MM.1S (cell line): Measurements from ENCODE around the gene RCN1.

Experiments
- DNase-seq: peaks from one replicate; pipeline ENCODE4 v3.0.0-alpha.2; 2015
- H2AFZ ChIP-seq: fragments of 300-600 bp; sonication (generic); 2 replicates; pipeline ENCODE4 v1.6.0; 2016; ENCODE audit warnings: antibody characterized with exemption, low read length
- H3F3A ChIP-seq: fragments of 300-600 bp; sonication (generic); 2 replicates; pipeline ENCODE4 v1.6.1; 2016; ENCODE audit warnings: mild to moderate bottlenecking, antibody characterized with exemption, low read length, moderate library complexity, mixed read lengths; ENCODE audit not compliant: insufficient read depth
- H3K27ac ChIP-seq: fragments of 300-600 bp; sonication (generic); 2 replicates; pipeline ENCODE4 v1.5.1; 2016; ENCODE audit warnings: mild to moderate bottlenecking, low read length
- H3K27me3 ChIP-seq: fragments of 300-600 bp; sonication (generic); replicated peaks from 2 replicates; pipeline ENCODE4 v1.6.0; 2016; ENCODE audit warnings: low read length; ENCODE audit not compliant: insufficient read depth
- H3K36me3 ChIP-seq: fragments of 300-600 bp; sonication (generic); replicated peaks from 2 replicates; pipeline ENCODE4 v1.6.1; 2016; ENCODE audit warnings: mild to moderate bottlenecking, low read length, mixed read lengths; ENCODE audit not compliant: insufficient read depth
- H3K4me1 ChIP-seq: fragments of 300-600 bp; sonication (generic); 2 replicates; pipeline ENCODE4 v1.6.1; 2016; ENCODE audit warnings: low read length, mixed read lengths
- H3K4me2 ChIP-seq: fragments of 300-600 bp; sonication (generic); 2 replicates; pipeline ENCODE4 v1.6.0; 2016; ENCODE audit warnings: low read depth, low read length
- H3K4me3 ChIP-seq: fragments of 300-600 bp; sonication (generic); 2 replicates; pipeline ENCODE4 v1.5.1; 2016; ENCODE audit warnings: low read length, mixed read lengths
- H3K79me2 ChIP-seq: fragments of 300-600 bp; sonication (generic); 2 replicates; pipeline ENCODE4 v1.6.1; 2016; ENCODE audit warnings: mixed run types, low read length, mixed read lengths
- H3K9ac ChIP-seq: fragments of 300-600 bp; sonication (generic); 2 replicates; pipeline ENCODE4 v1.6.1; 2016; ENCODE audit warnings: low read length, mixed read lengths
- H3K9me2 ChIP-seq: fragments of 300-600 bp; sonication (generic); replicated peaks from 2 replicates; pipeline ENCODE4 v1.6.1; 2016; ENCODE audit warnings: mild to moderate bottlenecking, low read length, mixed read lengths; ENCODE audit not compliant: insufficient read depth
- H3K9me3 ChIP-seq: fragments of 300-600 bp; sonication (generic); replicated peaks from 2 replicates; pipeline ENCODE4 v1.6.1; 2016; ENCODE audit warnings: mild to moderate bottlenecking, low read length, mixed read lengths; ENCODE audit not compliant: insufficient read depth
- H4K20me1 ChIP-seq: fragments of 300-600 bp; sonication (generic); 2 replicates; pipeline ENCODE4 v1.6.1; 2016; ENCODE audit warnings: mild to moderate bottlenecking, low read length, moderate library complexity, mixed read lengths; ENCODE audit not compliant: insufficient read depth
- CTCF ChIP-seq: fragments of 300-600 bp; sonication (generic); IDR thresholded peaks from 2 replicates; pipeline ENCODE4 v1.5.1; 2016; ENCODE audit warnings: antibody characterized with exemption, low read length, mixed read lengths
- EZH2 ChIP-seq: fragments of 300-600 bp; sonication (generic); optimal IDR thresholded peaks from 2 replicates; pipeline ENCODE3; 2017; ENCODE audit warnings: low read depth, mild to moderate bottlenecking, antibody characterized with exemption, low read length, mixed read lengths
- EZH2phosphoT487 ChIP-seq: fragments of 300-600 bp; sonication (generic); IDR thresholded peaks from 2 replicates; pipeline ENCODE4 v1.6.1; 2018; ENCODE audit warnings: antibody characterized with exemption, low read length

Gene RCN1

GRCh38 chr11:32098142-32098903 lies 7.4 kb downstream of the RCN1 start:
- Histone ChIP-seq H3K4me3 (no peak overlapping the region), H3K27me3 (no peaks in the 10 kb centered on the region), H3K9me3 (no peaks in the 10 kb centered on the region), H3K9me2 (no peaks in the 10 kb centered on the region), H3K9ac (no peak overlapping the region), H3K4me1 (no peaks in the 10 kb centered on the region), H3K4me2 (no peak overlapping the region), H2AFZ (no peak overlapping the region), H4K20me1 (no peaks in the 10 kb centered on the region), H3K79me2 (peaks cover 32% of the 10 kb centered on the region), H3K36me3 (no peaks in the 10 kb centered on the region), H3K27ac (no peak overlapping the region), H3F3A (no peaks in the 10 kb centered on the region)
- DNase-seq, result no peak
- TF ChIP-seq EZH2 (no peak), EZH2phosphoT487 (no peak), CTCF (no peak)

- Histone ChIP-seq H3K27ac (no peak overlapping the region), H3K9ac (no peak overlapping the region), H3F3A (no peaks in the 10 kb centered on the region), H3K4me2 (no peak overlapping the region), H3K9me3 (no peaks in the 10 kb centered on the region), H2AFZ (no peak overlapping the region), H3K79me2 (peaks cover 20% of the 10 kb centered on the region), H3K4me1 (no peaks in the 10 kb centered on the region), H3K36me3 (no peaks in the 10 kb centered on the region), H3K27me3 (no peaks in the 10 kb centered on the region), H3K9me2 (no peaks in the 10 kb centered on the region), H3K4me3 (no peak overlapping the region), H4K20me1 (no peaks in the 10 kb centered on the region)
- no peak for DNase-seq
- no peak for TF ChIP-seq EZH2phosphoT487
- no peak for TF ChIP-seq EZH2
- no peak for TF ChIP-seq CTCF
Observed at GRCh38 chr11:32099516-32099915, 8.6 kb downstream of the RCN1 start.

GRCh38 chr11:32100495-32100894 lies 9.6 kb downstream of the RCN1 start:
- Histone ChIP-seq H4K20me1 (no peaks in the 10 kb centered on the region), H3K9me2 (no peaks in the 10 kb centered on the region), H3K4me1 (no peaks in the 10 kb centered on the region), H2AFZ (no peak overlapping the region), H3K27me3 (no peaks in the 10 kb centered on the region), H3K4me3 (no peak overlapping the region), H3K27ac (no peak overlapping the region), H3K4me2 (no peak overlapping the region), H3K36me3 (no peaks in the 10 kb centered on the region), H3K9me3 (no peaks in the 10 kb centered on the region), H3K9ac (no peak overlapping the region), H3F3A (no peaks in the 10 kb centered on the region), H3K79me2 (peaks cover 14% of the 10 kb centered on the region)
- TF ChIP-seq EZH2, result no peak
- no peak for TF ChIP-seq CTCF
- no peak for TF ChIP-seq EZH2phosphoT487
- DNase-seq, result no peak
